ENCODE results near the gene PSMA4.
"Not testable (repeated sequence)": the region's sequence is repeated elsewhere in the genome, so short reads cannot be mapped to it uniquely, and the experiment has no call there.

Gene PSMA4

DNA sequence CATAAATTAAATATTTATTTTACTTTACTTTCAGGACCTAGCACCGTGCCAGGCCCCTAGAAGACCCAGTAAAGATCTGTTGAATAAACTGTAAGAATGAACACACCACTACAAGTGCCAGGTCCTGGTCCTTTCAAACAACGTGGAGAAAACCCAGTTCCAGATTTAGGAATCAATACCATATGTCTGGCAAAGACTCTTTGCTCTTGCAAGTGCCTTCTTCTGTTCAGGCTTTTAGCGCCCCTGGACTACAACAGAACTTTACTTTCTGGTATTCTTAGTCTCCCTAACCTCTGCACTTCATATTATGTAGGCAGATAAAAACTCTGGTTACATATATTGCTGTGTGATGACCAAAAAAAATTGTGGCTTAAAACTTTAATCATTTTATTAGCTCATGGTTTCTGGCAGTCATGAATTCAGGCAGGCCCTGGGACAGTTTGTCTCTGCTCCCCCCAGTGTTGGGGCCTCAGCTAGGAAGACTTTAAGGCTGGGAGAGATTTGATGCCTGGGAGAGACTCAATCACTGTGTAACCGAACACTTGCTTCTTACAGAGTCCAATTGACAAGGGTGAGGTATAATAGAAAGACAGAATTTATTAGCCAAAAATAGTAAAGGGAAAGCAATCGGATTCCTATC, 2.9 kb upstream of the PSMA4 start:
- no peak for TF ChIP-seq CTCF (IDR thresholded peaks at IDR 0.05)
- DNase-seq (ENCODE audit: low spot score): no peak
- H3K4me3 ChIP-seq: no peak overlapping the region
- no peak overlapping the region for H3K27ac ChIP-seq

- TF ChIP-seq CTCF (IDR thresholded peaks at IDR 0.05): no peak
- H3K27ac ChIP-seq: no peak overlapping the region
Measured at GRCh38 chr15:78538358-78538757, 1.9 kb upstream of the PSMA4 start.

GRCh38 chr15:78539464-78540140, 642 bp upstream of the PSMA4 start:
- Histone ChIP-seq H3K27ac (peak overlapping the region; percentile 96 to 98), H3K4me3 (peak overlapping the region; percentile 95)
- DNase-seq (ENCODE audit: low spot score): not testable (repeated sequence)

More at GRCh38 chr15:78538358-78538757, 1.9 kb upstream of the PSMA4 start:
- DNase-seq (ENCODE audit: low spot score): no peak
- no peak overlapping the region for H3K4me3 ChIP-seq

DNA sequence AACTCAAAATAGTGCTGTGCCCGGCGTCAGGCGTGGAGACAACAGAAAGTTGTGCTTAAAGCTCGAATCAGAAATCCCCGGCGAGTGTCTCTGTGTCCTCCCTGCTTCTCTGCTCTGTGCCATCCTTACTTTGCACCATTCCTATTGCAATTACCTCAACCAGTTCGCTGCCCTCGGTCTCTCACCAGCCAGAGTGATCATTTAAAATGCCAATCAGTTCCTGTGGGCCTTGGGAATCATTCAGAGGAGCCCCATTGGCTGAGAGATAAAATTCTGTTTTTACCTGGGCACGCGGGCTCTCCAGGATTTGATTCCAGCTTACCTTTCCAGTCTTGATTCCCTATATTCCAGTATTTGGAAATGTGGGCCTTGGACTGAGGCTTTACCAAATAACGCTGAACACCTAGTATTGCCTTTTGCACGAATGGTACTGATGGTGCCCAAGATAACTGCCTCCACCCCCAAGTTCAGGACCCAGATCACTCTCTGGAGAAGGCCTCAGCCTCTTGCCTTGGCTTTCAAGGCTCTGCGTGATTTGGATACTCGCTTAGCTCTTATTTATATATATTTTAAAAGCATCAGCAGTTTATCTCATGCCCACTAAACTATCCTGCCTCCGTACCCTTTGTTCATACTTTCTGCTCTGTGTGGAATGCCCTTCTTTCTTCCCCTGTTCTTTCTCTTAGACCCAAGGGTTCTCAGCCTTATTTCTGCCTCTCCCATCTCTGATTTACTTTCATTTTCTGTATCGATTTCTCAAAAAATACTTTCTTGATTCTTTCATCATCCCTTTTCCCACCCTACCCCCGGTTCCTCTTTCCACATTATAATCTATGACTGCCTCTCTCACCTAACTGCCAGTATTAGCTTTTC, 863 bp downstream of the PSMA4 start:
- peak overlapping the region; percentile 96 to 98 for H3K27ac ChIP-seq
- DNase-seq (ENCODE audit: low spot score): no peak
- TF ChIP-seq CTCF (IDR thresholded peaks at IDR 0.05): no peak
- peak overlapping the region; percentile 95 for H3K4me3 ChIP-seq

DNA sequence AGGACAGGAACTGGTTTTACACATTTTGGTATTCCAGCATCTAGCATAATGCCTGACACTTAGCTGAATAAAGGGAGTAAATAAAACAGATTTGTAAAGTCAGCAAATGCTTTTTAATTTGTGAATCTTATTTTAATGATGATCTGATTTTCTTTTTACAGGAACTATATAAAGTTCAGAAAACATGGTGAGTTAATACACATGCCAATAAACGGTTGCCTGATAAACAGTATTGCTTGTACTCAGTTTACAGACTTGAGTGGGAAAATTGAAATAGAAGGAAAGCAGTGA, 1.4 kb downstream of the PSMA4 start:
- TF ChIP-seq CTCF (IDR thresholded peaks at IDR 0.05): no peak
- no peak for DNase-seq (ENCODE audit: low spot score)
- H3K4me3 ChIP-seq: peak overlapping the region; percentile 95
- no peak overlapping the region for H3K27ac ChIP-seq

DNA sequence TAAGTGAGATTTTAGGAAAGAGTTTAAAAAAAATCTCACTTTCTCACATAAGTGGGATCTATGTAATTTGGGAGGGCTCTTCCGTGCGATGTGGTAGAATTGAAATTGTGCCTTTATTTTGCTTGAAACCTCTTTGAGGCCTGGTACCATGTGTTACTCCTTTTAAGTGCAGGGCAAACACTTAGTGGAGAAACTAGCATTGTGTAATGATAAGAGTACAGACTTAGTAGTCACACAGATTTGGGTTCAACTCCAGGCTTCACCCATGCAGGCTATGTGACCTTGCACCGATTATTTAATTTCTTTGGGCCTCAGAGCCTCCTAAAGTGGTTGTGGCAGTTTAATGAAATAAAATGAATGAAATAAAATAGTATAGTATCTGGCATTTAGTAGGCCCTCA, 2.4 kb downstream of the PSMA4 start:
- Histone ChIP-seq H3K27ac (no peak overlapping the region), H3K4me3 (no peak overlapping the region)
- no peak for DNase-seq (ENCODE audit: low spot score)
- no peak for TF ChIP-seq CTCF (IDR thresholded peaks at IDR 0.05)

- DNase-seq (ENCODE audit: low spot score): no peak
- Histone ChIP-seq H3K27ac (no peak overlapping the region), H3K4me3 (no peak overlapping the region)
- no peak for TF ChIP-seq CTCF (IDR thresholded peaks at IDR 0.05)
Measured at GRCh38 chr15:78550194-78550593, 9.9 kb downstream of the PSMA4 start.

Measured in coronary artery (tissue), 2 donors.